NCI-H1930 (cell line): ENCODE results near the gene KRTAP5-9.
"Not testable (repeated sequence)": the region's sequence is repeated elsewhere in the genome, so short reads cannot be mapped to it uniquely, and the experiment has no call there.

Experiments used
- DNase-seq, 2 experiments: peaks; one replicate each; lab custom pipeline; 2025; lab: John Stamatoyannopoulos, UW

KRTAP5-9 gene

DNA sequence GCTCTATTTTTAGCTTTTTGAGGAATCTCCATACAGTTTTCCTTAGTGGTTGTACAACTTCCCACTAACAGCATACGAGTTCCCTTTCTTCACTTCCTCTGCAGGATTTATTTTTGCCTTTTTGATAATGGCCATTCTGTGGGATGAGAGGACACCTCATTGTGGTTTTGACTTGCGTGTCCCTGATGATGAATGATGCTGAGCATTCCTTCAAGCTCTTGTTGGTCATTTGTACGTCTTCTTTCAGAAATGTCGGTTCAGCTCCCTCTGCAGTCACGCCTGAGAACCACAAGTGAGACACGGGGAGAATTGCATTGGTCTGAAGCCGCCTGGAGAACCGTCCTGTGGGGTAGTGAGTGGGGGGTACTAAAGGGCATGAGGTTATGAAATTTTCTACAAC lies 15.2 kb downstream of the KRTAP5-9 start:
- DNase-seq: peak in 1 of 2 experiments; percentile 7

DNA sequence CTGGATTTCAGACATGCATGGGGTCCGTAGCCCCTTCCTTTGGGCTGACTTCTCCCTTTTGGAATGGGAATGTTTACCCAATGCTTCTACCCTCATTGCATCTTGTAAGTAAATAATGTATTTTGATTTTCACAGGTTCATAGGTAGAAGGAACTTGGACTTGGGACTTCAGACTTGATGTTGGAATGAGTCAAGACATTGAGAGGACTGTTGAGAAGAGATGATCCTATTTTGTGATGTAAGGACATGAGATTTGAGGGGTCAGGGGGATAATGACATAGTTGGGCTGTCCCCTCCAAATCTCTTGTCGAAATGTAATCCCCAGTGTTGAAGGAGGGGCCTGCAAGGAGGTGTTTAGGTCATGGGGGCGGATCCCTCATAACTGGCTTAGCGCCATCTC lies 16.2 kb downstream of the KRTAP5-9 start:
- no peak for DNase-seq

DNA sequence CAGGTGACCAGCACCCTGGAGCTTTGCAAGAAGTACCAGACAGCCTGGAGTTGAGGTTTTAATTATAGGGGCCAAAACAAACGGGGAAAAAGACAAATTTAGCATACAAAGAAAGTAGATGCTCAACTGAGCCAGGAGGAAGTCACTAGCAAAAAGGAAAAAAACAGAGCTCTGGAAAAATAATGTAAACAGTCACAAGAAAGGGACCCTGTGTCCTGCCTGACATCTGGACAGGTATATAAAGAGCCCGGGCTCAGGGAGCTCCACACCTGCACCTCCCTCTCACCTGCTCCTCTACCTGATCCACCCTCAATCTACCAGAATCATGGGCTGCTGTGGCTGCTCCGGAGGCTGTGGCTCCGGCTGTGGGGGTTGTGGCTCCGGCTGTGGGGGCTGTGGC lies 17.0 kb downstream of the KRTAP5-9 start, which contains the start of gene KRTAP5-10:
Gene KRTAP5-10, plus strand, starts transcription at position 301 of the 400 bp plus-strand sequence. Its CDS starts 25 bp downstream, at position 326.
- no peak for DNase-seq

DNA sequence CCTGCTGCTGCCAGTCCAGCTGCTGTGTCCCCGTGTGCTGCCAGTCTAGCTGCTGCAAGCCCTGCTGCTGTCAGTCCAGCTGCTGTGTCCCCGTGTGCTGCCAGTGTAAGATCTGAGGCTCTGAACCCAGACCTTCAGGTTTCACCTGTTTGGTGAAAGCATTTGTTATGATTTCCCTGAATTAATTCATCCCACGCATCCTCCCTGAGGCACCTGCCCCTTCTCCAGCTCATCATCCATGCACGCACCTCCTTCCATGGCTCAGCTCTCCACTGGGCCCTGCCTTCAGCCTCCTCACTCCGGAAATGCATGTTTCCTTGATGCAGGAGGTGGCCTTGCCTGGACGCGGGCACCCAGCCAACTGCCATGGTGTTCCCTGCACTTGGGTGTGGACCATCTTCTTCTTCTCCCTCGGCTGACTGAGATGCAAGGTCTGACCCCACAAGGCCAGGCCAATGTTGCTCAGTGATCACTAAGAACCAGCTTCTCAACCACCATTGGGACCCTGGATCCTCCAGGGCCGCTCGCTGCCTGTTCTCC lies 17.9 kb downstream of the KRTAP5-9 start:
- no peak for DNase-seq

DNA sequence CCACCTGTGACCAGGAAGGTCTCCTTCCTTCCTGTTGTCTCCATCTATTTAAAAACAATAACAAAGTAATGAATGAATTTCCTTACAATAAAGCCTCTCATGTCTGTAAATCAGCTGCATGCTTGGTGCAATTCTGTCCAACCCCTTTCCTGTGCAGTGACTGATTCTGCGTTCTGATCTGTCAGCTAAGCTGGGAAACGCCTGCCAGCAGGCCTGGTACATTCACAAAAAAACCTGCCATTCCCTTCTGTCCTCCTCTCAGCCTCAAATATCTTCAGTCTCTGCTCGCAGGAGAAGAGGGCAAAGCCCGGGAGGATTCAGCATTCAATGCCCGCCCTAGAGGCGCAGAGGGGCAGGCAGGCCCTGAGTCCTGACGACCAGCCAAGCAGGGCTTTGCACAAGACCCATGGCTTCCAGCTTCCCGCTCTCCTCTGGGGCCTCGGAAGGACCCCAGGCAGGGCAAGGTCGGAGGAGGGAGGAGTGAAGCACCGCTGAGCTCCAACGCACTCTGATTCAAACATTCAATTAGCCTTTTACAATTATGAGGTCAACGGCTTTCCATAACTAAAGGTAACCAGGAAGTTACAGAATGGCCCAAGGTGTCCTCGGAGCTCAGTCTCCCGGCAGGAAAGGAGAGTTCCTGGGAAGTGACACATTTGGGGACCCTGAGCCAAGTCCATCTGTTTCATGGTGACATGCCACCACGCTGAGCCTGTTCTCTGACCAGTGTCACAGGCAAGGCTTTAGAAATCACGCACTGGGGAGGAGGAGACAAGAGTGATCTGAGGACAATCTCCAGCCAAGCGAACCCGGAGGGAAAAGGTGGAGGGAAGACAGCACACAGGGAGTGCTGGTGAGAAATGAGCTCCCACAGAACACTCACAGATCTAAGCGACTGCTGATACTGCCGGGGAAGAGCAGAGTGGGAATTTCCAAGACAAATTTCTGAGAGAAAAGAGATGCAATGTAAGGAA lies 18.7 kb downstream of the KRTAP5-9 start:
- DNase-seq: not testable (repeated sequence)

DNA sequence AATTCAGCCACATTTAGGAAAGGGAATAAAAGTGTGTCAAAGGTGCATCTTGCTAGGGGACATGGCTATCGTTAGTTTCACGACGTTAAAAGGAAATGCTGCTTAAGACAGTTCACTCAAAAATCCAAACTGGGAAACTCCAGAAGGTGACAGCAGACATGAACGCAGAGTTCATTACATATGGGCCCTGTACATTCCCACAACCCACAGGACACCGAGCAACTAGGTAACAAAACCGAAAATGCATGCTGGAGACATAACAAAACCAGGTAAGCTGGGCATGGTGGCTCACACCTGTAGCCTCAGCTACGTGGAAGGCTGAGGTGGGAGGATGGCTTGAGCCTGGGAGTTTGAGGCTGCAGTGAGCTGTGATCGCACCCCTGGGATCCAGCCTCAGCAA lies 19.4 kb downstream of the KRTAP5-9 start:
- not testable (repeated sequence) for DNase-seq

DNA sequence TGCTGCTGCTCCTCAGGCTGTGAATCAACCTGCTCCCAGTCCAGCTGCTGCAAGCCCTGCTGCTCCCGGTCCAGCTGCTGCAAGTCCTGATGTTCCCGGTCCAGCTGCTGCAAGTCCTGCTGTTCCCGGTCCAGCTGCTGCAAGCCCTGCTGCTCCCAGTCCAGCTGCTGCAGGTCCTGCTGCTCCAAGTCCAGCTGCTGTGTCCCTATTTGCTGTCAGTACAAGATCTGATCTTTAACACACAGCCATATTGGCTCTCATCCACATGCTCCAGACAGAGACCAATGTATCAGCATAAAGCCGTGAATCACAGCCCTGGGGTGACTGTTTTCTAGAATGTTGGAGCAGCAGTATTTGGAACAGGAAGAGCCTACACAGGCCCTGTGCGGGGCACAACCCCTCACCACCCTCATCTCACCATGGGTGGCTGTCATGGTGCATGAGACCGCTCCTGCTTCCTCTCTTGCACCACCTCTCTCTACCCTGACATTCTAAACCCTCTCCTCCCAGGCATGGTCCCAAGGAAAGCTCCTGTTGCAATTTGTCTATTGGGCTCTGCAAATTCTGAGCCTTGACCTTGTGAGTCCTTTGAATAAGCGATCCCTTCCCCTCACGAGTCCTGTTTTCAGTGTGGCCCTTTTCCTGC lies 20.6 kb downstream of the KRTAP5-9 start:
- no peak for DNase-seq

DNA sequence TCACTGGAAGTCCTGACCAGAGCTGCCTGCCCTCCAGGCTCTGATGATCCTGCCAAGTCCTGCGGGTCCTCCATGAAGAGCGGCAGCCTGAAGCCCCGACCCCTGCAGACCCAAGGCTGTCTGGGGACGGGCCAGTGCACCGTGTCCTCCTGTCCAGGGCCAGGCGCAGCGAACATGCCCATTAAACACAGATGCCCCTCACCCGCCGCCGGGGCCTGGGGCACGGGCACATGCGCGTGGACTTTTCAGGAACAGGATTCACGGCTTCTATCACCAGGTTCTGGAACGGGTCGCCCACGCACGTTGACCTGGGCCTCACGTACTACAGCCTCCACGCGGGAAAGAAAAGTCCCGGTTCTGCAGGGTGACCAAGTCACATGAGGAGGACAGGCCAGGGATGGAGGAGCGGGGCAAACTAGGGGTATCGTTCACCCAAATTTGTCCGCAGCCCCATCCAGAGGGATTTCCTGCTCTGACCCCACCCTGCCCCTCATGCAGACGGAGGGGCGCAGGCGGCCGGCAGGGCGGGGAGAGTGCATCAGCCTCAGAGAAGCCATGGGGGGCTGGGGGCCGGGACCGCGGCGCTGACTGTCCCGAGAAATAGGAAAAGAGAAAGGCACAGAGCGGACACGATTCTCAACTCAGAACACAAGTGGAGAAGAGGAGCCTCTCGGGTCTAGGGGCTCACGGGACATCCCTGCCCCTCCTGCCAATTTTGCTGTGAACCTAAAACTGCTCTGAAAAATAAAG lies 23.1 kb downstream of the KRTAP5-9 start:
- DNase-seq: not testable (repeated sequence)

DNA sequence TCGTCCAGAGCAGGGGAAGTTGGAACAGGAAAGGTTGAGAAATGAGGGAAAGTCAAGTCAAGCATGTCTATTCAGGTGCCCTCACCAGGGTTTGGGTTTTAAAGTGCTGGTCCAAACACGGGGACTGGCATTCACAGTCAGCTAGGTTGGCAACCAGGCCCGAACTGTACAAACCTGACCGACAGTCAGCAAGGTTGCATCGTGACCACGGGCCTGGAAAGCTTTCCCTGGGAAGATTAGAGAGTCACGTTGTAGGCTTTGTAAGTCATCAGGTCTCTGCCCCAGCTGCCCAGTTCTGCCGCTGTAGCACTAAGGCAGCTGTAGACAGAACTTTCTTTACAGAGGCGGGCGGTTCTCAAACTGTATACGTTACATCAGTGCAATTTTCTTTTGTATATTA lies 24.6 kb downstream of the KRTAP5-9 start:
- no peak for DNase-seq

DNA sequence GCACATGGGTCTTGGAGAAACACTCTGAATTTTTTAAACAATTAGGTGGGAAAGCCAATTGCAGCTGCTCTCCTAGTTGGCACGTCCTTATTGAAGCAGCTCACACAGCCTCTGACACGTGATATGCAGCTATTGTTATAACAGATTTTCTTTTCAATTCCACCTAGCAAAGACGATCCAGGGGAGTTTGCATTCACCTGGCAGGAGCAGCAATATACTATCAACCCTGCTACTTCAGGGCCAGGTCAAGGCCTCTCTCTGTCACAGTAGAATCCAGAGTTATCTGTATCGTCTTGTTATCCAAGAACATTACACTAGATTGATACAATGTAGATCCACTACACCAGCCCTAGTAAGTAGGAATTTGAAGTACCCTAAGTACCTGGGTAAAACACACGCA lies 26.2 kb downstream of the KRTAP5-9 start:
- DNase-seq: no peak

DNA sequence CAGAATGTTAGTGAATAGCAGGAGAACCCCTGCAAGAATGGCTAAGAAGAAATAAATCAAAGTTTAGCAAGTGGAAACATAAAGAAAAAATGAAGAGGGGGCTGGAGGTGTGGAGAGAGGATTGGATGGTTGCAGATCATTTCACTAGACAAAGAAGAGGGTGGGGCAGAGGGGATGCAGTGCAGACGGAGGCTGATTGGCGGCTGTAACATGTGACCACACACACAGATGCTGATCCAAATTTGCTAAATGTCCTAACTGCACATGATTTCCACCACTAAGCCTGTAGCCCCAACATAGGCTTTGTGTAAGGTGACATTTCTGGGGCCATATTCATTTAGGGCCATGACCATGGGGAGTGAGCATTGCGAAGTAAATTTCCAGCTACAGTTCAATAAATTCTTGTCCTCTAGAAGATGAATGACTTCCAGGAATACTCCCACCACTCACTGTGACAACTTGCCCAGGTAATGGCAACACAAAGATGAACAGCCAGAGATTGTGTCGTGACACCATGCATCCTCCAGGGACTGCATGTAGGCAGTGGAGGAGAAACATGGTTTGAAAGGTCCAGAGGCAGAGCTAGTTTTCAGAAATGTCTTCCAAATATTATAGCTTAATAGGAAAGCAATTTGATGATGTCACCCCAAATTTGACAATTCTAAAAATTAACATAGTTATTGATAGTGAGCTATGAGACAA lies 27.7 kb downstream of the KRTAP5-9 start:
- DNase-seq: no peak

DNA sequence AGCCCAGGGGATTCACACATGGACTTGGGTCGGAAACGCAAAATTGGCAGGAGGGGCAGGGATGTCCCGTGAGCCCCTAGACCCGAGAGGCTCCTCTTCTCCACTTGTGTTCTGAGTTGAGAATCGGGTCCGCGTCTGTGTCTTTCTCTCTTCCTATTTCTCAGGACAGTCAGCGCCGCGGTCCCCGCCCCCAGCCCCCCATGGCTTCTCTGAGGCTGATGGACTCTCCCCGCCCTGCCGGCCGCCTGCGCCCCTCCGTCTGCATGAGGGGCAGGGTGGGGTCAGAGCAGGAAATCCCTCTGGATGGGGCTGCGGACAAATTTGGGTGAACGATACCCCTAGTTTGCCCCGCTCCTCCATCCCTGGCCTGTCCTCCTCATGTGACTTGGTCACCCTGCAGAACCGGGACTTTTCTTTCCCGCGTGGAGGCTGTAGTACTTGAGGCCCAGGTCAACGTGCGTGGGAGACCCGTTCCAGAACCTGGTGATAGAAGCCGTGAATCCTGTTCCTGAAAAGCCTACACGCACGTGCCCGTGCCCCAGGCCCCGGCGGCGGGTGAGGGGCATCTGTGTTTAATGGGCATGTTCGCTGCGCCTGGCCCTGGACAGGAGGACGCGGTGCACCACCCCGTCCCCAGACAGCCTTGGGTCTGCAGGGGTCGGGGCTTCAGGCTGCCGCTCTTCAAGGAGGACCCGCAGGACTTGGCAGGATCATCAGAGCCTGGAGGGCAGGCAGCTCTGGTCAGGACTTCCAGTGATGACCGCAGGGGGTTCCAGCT lies 28.7 kb downstream of the KRTAP5-9 start:
- DNase-seq: not testable (repeated sequence)

DNA sequence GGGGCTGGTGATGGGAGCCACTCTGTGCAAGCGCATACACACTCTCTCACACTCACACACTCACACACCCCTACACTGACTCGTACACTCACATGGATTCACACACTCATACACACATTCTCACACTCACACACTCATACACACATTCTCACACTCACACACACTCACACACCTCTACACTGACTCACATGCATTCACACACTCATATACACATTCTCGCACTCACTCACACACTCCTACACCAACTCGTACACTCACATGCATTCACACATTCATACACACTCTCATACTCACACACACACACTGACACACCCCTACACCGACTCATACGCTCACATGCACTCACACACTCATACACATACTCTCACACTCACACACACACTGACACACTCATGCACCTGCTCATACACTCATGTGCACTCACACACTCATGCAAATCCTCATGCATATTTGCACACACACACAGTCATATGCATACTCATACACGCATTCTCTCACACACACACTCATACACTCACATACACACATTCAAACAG lies 29.3 kb downstream of the KRTAP5-9 start:
- DNase-seq: no peak

DNA sequence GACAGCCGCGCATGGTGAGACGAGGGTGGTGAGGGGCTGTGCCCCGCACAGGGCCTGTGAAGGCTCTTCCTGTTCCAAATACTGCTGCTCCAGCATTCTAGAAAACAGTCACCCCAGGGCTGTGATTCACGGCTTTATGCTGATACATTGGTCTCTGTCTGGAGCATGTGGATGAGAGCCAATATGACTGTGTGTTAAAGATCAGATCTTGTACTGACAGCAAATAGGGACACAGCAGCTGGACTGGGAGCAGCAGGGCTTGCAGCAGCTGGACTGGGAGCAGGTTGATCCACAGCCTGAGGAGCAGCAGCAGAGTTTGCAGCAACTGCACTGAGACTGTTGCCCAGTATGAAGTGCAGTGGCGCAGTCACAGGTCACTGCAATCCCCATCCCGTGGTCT lies 31.3 kb downstream of the KRTAP5-9 start:
- DNase-seq: not testable (repeated sequence)

DNA sequence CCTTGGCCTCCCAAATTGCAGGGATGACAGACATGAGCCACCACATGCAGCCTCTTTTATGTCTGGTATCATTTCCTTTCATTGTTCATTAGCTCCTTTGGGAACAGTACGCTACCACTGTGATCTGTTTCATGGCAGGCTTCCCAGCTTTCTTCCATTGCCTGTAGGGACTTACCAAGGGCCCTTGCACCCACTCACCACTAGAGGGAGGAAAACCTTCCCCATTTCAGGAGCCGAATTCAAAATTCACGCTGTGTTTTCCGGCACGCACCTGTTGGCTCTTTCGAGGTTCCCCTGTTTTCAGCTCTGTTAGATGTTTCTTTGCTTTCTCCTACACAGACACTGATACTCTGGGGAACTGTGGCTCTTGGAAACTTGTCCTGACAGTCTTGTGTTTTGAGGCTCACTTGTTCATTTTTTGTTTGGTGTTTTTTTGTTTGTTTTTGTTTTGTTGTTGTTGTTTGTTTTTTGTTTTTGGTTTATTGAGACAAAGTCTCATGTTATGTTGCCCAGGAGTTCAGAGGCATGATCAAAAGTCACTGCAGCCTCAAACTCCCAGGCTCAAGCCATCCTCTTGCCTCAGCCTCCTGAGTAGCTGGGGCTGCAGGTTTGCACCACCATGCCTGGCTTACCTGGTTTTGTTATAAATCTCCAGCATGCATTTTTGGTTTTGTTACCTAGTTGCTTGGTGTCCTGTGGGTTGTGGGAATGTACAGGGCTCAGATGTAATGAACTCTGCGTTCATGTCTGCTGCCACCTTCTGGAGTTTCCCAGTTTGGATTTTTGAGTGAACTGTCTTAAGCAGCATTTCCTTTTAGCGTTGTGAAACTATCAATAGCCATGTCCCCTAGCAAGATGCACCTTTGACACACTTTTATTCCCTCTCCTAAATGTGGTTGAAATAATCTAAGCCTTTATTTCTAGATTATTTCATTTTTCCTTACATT lies 32.1 kb downstream of the KRTAP5-9 start:
- DNase-seq: peak in 1 of 2 experiments; percentile 57

DNA sequence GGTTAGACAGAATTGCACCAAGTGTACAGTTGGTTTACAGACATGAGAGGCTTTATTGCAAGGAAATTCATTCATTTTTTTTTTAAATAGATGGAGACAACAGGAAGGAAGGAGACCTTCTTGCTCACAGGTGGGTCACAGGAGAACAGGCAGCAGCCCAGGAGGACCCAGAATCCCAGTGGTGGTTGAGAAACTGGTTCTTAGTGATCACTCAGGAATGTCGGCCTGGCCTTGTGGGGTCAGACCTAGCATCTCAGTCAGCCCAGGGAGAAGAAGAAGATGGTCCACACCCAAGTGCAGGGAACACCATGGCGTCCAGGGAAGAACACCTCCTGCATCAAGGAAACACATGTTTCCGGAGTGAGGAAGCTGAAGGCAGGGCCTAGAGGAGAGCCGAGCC lies 33.6 kb downstream of the KRTAP5-9 start:
- DNase-seq: no peak

DNA sequence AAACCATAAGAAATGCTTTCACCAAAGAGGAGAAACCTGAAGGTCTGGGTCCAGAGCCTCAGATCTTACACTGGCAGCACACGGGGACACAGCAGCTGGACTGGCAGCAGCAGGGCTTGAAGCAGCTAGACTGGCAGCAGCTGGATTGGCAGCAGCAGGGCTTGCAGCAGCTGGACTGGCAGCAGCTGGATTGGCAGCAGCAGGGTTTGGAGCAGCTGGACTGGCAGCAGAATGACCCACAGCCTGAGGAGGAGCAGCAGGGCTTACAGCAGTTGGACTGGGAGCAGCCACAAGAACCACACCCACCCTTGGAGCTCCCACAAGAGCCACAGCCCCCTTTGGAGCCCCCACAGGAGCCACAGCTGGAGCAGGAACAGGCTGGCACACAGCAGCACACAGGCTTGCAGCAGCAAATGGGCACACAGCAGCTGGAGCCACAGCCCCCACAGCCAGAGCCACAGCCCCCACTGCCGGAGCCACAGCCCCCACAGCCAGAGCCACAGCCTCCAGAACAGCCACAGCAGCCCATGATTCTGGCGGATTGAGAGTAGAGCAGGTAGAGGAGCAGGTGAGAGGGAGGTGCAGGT lies 34.2 kb downstream of the KRTAP5-9 start, which contains the start of gene KRTAP5-11:
Gene KRTAP5-11, minus strand, starts transcription at position 567 of the 587 bp plus-strand sequence. Its CDS starts 38 bp downstream, at position 529.
- no peak for DNase-seq

DNA sequence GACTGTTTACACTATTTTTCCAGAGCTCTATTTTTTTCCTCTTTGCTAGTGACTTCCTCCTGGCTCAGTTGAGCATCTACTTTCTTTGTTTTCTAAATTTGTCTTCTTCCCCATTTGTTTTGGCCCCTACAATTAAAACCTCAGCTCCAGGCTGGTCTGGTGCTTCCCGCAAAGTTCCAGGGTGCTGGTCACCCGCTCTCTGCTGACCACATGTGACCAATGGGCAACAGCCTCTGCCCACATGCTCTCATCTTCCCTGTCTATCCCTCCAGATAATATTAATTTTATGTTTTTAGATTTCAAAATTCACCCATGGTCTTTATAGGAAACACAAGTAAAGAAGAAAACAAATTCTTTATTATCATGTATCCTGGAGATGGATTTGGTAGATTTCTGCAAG lies 34.7 kb downstream of the KRTAP5-9 start:
- not testable (repeated sequence) for DNase-seq

DNA sequence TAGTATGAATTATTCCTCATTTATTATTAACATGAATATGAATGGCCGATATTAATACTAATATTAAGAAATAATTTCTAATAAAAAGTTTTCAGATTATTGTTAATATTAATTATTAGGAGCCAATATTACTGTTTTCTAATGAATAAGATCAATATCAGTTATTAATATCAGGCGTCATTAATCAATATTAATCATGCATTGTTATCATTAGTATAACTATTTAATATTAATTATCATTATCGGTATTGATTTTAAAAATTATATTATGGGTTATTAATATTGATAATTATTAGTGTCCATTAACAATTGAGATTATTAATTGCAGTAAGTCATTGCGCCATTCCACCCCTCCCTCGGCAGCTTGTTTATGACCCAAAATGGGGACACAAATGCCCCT lies 37.5 kb downstream of the KRTAP5-9 start:
- not testable (repeated sequence) for DNase-seq
